ENCODE results near the gene RRAGD.

DNA sequence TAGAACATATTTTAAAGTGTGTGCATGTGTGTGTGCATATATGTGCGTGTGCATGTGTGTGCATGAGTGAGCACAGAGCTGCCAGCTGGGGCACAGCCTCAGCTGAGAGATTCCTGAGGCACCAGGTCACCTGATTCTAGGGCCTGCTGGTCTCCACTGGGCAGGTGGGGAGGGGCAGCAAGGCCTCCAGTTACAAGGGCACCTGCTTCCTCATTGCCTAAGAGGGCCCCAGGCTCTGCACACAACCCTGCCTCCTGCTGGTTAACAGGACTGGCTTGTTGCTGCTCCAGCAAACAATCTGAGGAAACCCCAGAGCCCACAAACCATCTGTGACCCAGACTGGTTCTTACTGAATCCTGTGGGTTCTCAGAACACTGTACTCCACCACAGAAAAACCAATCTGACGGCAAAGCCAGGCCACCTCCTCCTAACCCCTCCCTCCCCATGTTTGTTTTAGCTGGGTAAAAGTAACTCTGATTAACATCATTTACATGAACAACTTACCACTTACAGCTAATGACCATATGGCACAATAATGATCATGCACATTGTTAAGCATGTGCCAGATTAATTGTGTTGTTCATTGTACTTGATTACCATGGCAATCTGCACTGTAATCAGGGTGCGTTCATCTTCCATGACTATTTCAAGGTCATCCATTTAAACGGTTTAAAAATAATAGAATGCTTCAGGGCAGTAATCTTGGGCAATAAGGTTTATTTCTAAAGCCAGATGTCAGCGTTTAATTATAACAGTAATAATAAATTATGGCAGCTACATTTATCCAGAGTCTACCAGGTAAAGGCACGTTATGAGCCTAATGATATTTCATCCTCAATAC, 36.4 kb downstream of the RRAGD start:
- TF ChIP-seq CTCF (IDR thresholded peaks at IDR 0.05) = peak; percentile 35
- no peak for TF ChIP-seq ZFX (IDR thresholded peaks at IDR 0.05; ENCODE audit: borderline replicate concordance)
